ENCODE data around the gene FAN1. TPM values are rescaled to one million over a fixed set of nuclear protein-coding genes. Genes with fewer than 3 reads are reported as not detected.

FAN1 gene
- total and polyA plus RNA-seq, 2 donors (not counting 3 experiments of a cell fraction or from before 2014, with no cell fraction given): 4.3 to 11.7 TPM

DNA sequence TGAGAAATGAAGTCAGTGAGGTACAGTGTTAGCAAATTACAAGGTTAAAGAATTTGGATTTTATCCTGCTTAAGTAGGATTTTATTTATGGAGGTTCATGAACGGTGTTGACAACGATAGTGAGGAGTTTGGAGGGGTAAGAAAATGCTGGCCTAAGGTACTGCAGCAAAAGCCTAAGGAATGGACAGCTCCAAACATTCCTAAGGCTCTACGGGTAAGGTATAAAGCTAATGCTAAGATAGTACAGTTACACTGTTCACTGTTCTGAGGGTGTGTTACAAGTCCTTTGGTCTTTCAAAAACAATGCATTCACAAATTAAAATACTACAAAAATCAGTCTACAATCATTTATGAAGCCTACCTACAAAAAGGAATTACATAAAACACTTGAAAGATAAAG, 80.4 kb downstream of the FAN1 start:
- H3K9me1 ChIP-seq (replicated peaks; ENCODE audit: control insufficient read depth, extremely low read depth, insufficient read depth, low read length): no peaks in the 10 kb centered on the region
- ChIA-PET CTCF (interaction anchor here (1.2 to 13.6 kb wide), 5 partner anchors 10 to 144 kb away, joined by 3 to 175 read pairs (median 5); no protein-coding TSS in a partner anchor), POLR2A (interaction anchor here (0.6 to 1.5 kb wide), 5 partner anchors 8 to 145 kb away, joined by 3 to 4 read pairs (median 4); no protein-coding TSS in a partner anchor)
- H3K4me2 ChIP-seq (ENCODE audit: insufficient read depth, low read length): peak overlapping the region; percentile 77
- H3K27me3 ChIP-seq (ENCODE audit: control insufficient read depth in 2 of 2, insufficient read depth in 2 of 2, low read length in 2 of 2): no peaks in the 10 kb centered on the region
- H3K36me3 ChIP-seq (ENCODE audit: control insufficient read depth in 2 of 2, extremely low read depth in 1 of 2, insufficient read depth in 2 of 2, low read length in 2 of 2): peaks cover 18 to 27% of the 10 kb centered on the region in 2 experiments
- no peak for FAIRE-seq
- peaks cover 85% of the 10 kb centered on the region for H3K79me2 ChIP-seq (ENCODE audit: control insufficient read depth, insufficient read depth, low read length)
- peak overlapping the region in 1 of 3 experiments; percentile 42 for H3K4me3 ChIP-seq (replicated peaks in 1 of 3; ENCODE audit: insufficient read depth in 1 of 3, low read depth in 1 of 3, low read length in 3 of 3)
- DNase-seq (ENCODE audit: low read depth, low spot score): no peak
- H4K20me1 ChIP-seq (replicated peaks; ENCODE audit: control insufficient read depth, extremely low read depth, insufficient read depth, low read length): peaks cover 3% of the 10 kb centered on the region
- H3K4me1 ChIP-seq (ENCODE audit: control insufficient read depth, extremely low read depth, insufficient read depth, low read length): peaks cover 57% of the 10 kb centered on the region
- H2AFZ ChIP-seq (ENCODE audit: low read depth, low read length): no peak overlapping the region
- no peak overlapping the region for H3K27ac ChIP-seq (ENCODE audit: insufficient read depth, low read depth, low read length)
- H3K9me3 ChIP-seq (replicated peaks; ENCODE audit: control insufficient read depth, insufficient read depth, low read length): no peaks in the 10 kb centered on the region
- no TSS peak for BruUV-seq (replicated peaks)
- TF ChIP-seq MYC (IDR thresholded peaks at IDR 0.05; ENCODE audit: low read depth, low read length) (no peak), POLR2A (IDR thresholded peaks at IDR 0.05; ENCODE audit: low read depth, low read length) (no peak), JUN (IDR thresholded peaks at IDR 0.05; ENCODE audit: borderline replicate concordance, insufficient read depth, insufficient read length, low read depth) (no peak), EZH2 (IDR thresholded peaks at IDR 0.05; ENCODE audit: borderline replicate concordance, low read depth, low read length, severe bottlenecking) (no peak), FOS (IDR thresholded peaks at IDR 0.05; ENCODE audit: borderline replicate concordance, insufficient read depth, low read length) (no peak), POLR2AphosphoS5 (IDR thresholded peaks at IDR 0.05; ENCODE audit: insufficient read depth, low read depth, low read length) (no peak), GATA2 (IDR thresholded peaks at IDR 0.05; ENCODE audit: insufficient read depth, insufficient read length, low read depth, low read length) (no peak)
- TF ChIP-seq, protein P1, sequence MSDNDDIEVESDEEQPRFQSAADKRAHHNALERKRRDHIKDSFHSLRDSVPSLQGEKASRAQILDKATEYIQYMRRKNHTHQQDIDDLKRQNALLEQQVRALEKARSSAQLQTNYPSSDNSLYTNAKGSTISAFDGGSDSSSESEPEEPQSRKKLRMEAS (IDR thresholded peaks at IDR 0.05; ENCODE audit: insufficient read depth, insufficient read length): no peak
- TF ChIP-seq, protein P2, sequence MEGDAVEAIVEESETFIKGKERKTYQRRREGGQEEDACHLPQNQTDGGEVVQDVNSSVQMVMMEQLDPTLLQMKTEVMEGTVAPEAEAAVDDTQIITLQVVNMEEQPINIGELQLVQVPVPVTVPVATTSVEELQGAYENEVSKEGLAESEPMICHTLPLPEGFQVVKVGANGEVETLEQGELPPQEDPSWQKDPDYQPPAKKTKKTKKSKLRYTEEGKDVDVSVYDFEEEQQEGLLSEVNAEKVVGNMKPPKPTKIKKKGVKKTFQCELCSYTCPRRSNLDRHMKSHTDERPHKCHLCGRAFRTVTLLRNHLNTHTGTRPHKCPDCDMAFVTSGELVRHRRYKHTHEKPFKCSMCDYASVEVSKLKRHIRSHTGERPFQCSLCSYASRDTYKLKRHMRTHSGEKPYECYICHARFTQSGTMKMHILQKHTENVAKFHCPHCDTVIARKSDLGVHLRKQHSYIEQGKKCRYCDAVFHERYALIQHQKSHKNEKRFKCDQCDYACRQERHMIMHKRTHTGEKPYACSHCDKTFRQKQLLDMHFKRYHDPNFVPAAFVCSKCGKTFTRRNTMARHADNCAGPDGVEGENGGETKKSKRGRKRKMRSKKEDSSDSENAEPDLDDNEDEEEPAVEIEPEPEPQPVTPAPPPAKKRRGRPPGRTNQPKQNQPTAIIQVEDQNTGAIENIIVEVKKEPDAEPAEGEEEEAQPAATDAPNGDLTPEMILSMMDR (IDR thresholded peaks at IDR 0.05; ENCODE audit: extremely low read depth in 1 of 2, insufficient read depth in 1 of 2, low read depth in 1 of 2, low read length in 2 of 2): no peak
- no peak overlapping the region for H3K9ac ChIP-seq (replicated peaks; ENCODE audit: extremely low read depth, insufficient read depth, low read length)
- intact Hi-C loops (cut with micrococcal nuclease) (loop anchor here (2.0 kb wide), 1 partner anchor 25 kb away; no protein-coding TSS in a partner anchor), dilution Hi-C loops (cut with MboI; ENCODE audit: extremely low pct_ligation_motif_present, low sequenced_read_pairs) (no loop called here)
